Astrocyte (in vitro differentiated cells and primary cell): Measurements from ENCODE around the gene TMEM204.

Experiments used
- CTCF ChIP-seq: IDR thresholded peaks from 2 replicates; pipeline ENCODE4 v1.5.1; 2011; ENCODE audit warnings: low read depth, mild to moderate bottlenecking, inconsistent platforms, low read length, moderate library complexity; ENCODE audit not compliant: insufficient read depth
- EZH2 ChIP-seq: IDR thresholded peaks from 2 replicates; pipeline ENCODE4 v1.6.1; 2012; ENCODE audit warnings: mild to moderate bottlenecking, low read length, inconsistent platforms; ENCODE audit not compliant: insufficient read depth

DNA sequence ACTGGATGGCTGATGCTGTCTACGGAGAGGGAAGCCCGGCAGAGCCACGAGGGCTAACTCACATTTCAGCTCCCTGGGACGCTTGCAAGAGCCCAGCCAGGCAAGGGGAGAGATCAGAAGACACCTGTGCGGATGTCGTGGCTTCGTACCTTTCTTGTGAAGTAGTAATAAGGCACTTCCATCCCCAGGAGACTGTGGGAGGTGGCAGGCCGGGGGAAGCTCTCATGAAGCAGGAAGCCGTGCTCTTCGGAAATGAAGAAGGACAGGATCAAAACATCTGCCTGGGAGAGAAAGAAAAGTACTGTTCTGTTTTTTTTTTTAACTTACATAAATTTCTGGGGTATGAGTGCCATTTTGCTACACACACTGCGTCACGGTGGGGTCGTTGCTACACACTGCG, 28.4 kb downstream of the TMEM204 start:
- no peak for TF ChIP-seq CTCF
- TF ChIP-seq EZH2 = no peak
